Measurements from ENCODE around the gene SLC2A11.

GRCh38 chr22:23818541-23818940 lies 39.1 kb upstream of the SLC2A11 start:
- TF ChIP-seq YY1 (IDR thresholded peaks at IDR 0.05; ENCODE audit: insufficient read depth, insufficient read length) (no peak), ZNF274 (IDR thresholded peaks at IDR 0.05; ENCODE audit: low read depth, low read length) (no peak)
